Endothelial cell (in vitro differentiated cells): ENCODE results near the gene METRNL. TPM values are rescaled to one million over a fixed set of nuclear protein-coding genes. Genes with fewer than 3 reads are reported as not detected.

ENCODE experiments used
- DNase-seq: peaks from one replicate; pipeline ENCODE4 v3.0.0; 2021; ENCODE audit warnings: low spot score
- H3K27ac Mint-ChIP-seq: one replicate; pipeline ENCODE4 v1.8.0; 2021; ENCODE audit warnings: mixed read lengths, inconsistent platforms; ENCODE audit not compliant: unreplicated experiment
- H3K27me3 Mint-ChIP-seq: one replicate; pipeline ENCODE4 v1.8.0; 2021; ENCODE audit warnings: mild to moderate bottlenecking, moderate library complexity, mixed read lengths, inconsistent platforms; ENCODE audit not compliant: unreplicated experiment
- H3K36me3 Mint-ChIP-seq: one replicate; pipeline ENCODE4 v1.8.0; 2021; ENCODE audit warnings: mild to moderate bottlenecking, low read depth, mixed read lengths, inconsistent platforms; ENCODE audit not compliant: unreplicated experiment
- H3K4me1 Mint-ChIP-seq: one replicate; pipeline ENCODE4 v1.8.0; 2021; ENCODE audit warnings: mild to moderate bottlenecking, mixed read lengths, inconsistent platforms; ENCODE audit not compliant: unreplicated experiment
- H3K4me3 Mint-ChIP-seq: one replicate; pipeline ENCODE4 v1.8.0; 2021; ENCODE audit warnings: mild to moderate bottlenecking, mixed read lengths, inconsistent platforms; ENCODE audit not compliant: unreplicated experiment
- H3K9me3 Mint-ChIP-seq: one replicate; pipeline ENCODE4 v1.8.0; 2021; ENCODE audit warnings: mixed read lengths, inconsistent platforms; ENCODE audit not compliant: unreplicated experiment
- CTCF ChIP-seq: fragments of 200-600 bp; sonication (generic); IDR thresholded peaks from one replicate; pipeline ENCODE4 v1.5.0; 2021; ENCODE audit warnings: antibody characterized with exemption; ENCODE audit not compliant: unreplicated experiment
- total RNA-seq: library from RNA; stranded (reverse); fragmentation: NEBNext Ultra II Directional; extraction: Animal tissue kit (Norgen Biotek cat#: 25700); gene quantifications from one replicate; pipeline ENCODE4 v1.2.1, GENCODE V29; 2021; ENCODE audit not compliant: unreplicated experiment

METRNL gene
- total RNA-seq, 1 donor from 2014 or later: 5.3 TPM

GRCh38 chr17:83123896-83124801 lies 44.7 kb downstream of the METRNL start:
- Mint-ChIP-seq H3K4me1 (peaks cover 2% of the 10 kb centered on the region), H3K27me3 (peaks cover 8% of the 10 kb centered on the region), H3K4me3 (no peak overlapping the region), H3K9me3 (no peaks in the 10 kb centered on the region), H3K36me3 (peaks cover 3% of the 10 kb centered on the region), H3K27ac (no peak overlapping the region)
- no peak for TF ChIP-seq CTCF
- no peak for DNase-seq

- no peak overlapping the region for H3K27ac Mint-ChIP-seq
- TF ChIP-seq CTCF: no peak
- H3K4me3 Mint-ChIP-seq: no peak overlapping the region
- no peak for DNase-seq
- H3K9me3 Mint-ChIP-seq: no peaks in the 10 kb centered on the region
- peaks cover 8% of the 10 kb centered on the region for H3K27me3 Mint-ChIP-seq
- H3K4me1 Mint-ChIP-seq: peaks cover 2% of the 10 kb centered on the region
- no peaks in the 10 kb centered on the region for H3K36me3 Mint-ChIP-seq
Observed at GRCh38 chr17:83124871-83125514, 45.6 kb downstream of the METRNL start.

- Mint-ChIP-seq H3K9me3 (no peaks in the 10 kb centered on the region), H3K27me3 (peaks cover 8% of the 10 kb centered on the region), H3K27ac (no peak overlapping the region), H3K36me3 (no peaks in the 10 kb centered on the region), H3K4me3 (no peak overlapping the region), H3K4me1 (no peaks in the 10 kb centered on the region)
- no peak for DNase-seq
- TF ChIP-seq CTCF: no peak
Observed at GRCh38 chr17:83125515-83126274, 46.3 kb downstream of the METRNL start.

GRCh38 chr17:83126275-83126811 lies 46.9 kb downstream of the METRNL start:
- peaks cover 8% of the 10 kb centered on the region for H3K27me3 Mint-ChIP-seq
- H3K36me3 Mint-ChIP-seq: no peaks in the 10 kb centered on the region
- TF ChIP-seq CTCF: no peak
- no peak overlapping the region for H3K27ac Mint-ChIP-seq
- no peak for DNase-seq
- H3K4me1 Mint-ChIP-seq: no peaks in the 10 kb centered on the region
- H3K9me3 Mint-ChIP-seq: no peaks in the 10 kb centered on the region
- H3K4me3 Mint-ChIP-seq: no peak overlapping the region
